Colonic mucosa (tissue), 4 donors: ENCODE measurements around the gene ANXA2. TPM values are rescaled to one million over a fixed set of nuclear protein-coding genes. Genes with fewer than 3 reads are reported as not detected.

Experiments
- DNase-seq: peaks from one replicate; pipeline ENCODE4 v3.0.0-alpha.2; 2020
- H3K27ac ChIP-seq: fragments of 200-600 bp; one replicate; pipeline ENCODE4 v1.8.0; 2021
- H3K27me3 ChIP-seq: fragments of 200-600 bp; one replicate; pipeline ENCODE4 v1.8.0; 2021
- H3K36me3 ChIP-seq: fragments of 200-600 bp; one replicate; pipeline ENCODE4 v1.8.0; 2021
- H3K4me1 ChIP-seq: fragments of 200-600 bp; one replicate; pipeline ENCODE4 v1.8.0; 2021; ENCODE audit warnings: mild to moderate bottlenecking
- H3K4me3 ChIP-seq: fragments of 200-600 bp; one replicate; pipeline ENCODE4 v1.8.0; 2021
- H3K9ac ChIP-seq, 2 donors: one replicate each; pipeline ENCODE4 v1.7.0; 2013; ENCODE audit warnings: control low read depth in 2 of 2, low read depth in 2 of 2, low read length in 2 of 2
- H3K9me3 ChIP-seq: fragments of 200-600 bp; one replicate; pipeline ENCODE4 v1.8.0; 2021
- intact Hi-C: fragments of 100-400 bp; cut with DNase I; formaldehyde crosslinking; loops from one replicate; pipeline ENCODE4 v1.14.1; 2022
- total RNA-seq, 2 donors: library from RNA; stranded (reverse); fragmentation: NEBNext Ultra II Directional in 1 of 2; extraction: Animal tissue kit (Norgen Biotek cat#: 25700) in 1 of 2; gene quantifications; one replicate each; pipeline ENCODE4 v1.2.1, GENCODE V29; 2021
- TF ChIP-seq, protein P1 (sequence below): fragments of 200-600 bp; IDR thresholded peaks from one replicate; pipeline ENCODE4 v1.8.0; 2022; ENCODE audit warnings: antibody characterized with exemption, mild to moderate bottlenecking
- donor health status: healthy.
- donor health status: DM: no; HTN: no; CAD: no.
- donor health status: DM: no; HTN: no; CAD: no.

The ANXA2 gene
- total RNA-seq, 2 donors from 2014 or later: 813 to 816 TPM

DNA sequence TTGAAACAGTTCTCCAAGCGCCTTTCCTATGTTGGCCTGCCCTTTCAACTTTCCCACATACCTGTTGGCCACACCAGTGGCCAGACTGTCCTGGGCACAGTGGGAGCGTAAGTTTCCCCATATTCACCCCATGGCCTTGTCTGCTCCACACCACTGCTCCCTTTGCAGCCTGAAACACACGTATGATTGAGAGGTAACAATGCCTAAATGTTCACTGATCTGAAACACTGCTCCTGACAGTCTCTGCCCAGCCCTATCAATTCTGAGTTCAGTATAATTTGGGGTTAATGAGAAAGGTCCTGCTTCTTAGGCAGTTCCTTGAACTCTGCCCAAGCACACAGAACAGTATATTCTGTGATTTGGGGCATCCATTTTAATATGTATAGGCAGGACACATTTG lies 52.2 kb downstream of the ANXA2 start:
- H3K36me3 ChIP-seq: peaks cover 14% of the 10 kb centered on the region
- H3K4me1 ChIP-seq: no peaks in the 10 kb centered on the region

DNA sequence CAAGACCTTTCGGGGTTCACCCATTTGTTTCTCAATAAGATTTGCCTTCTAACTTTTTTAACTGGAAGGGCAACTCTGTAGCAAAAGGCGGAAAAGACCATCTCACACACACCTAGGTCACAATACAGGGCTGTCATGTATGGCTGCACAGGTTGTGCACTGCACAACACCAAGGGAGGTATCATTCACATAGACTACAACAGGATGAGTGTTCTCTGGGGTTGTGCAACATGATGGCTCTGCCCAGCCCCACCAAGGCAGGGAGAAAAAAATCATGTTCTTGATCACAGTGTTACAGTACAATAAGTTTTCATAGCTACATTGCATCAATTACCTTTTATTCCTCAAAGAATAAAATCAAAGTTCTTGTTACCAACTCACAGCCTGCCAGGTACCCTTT lies 52.8 kb downstream of the ANXA2 start:
- Histone ChIP-seq H3K9me3 (no peaks in the 10 kb centered on the region), H3K27ac (no peak overlapping the region), H3K27me3 (no peaks in the 10 kb centered on the region), H3K9ac (no peak overlapping the region), H3K36me3 (peaks cover 11% of the 10 kb centered on the region), H3K4me3 (no peak overlapping the region), H3K4me1 (no peaks in the 10 kb centered on the region)
- TF ChIP-seq, protein P1, sequence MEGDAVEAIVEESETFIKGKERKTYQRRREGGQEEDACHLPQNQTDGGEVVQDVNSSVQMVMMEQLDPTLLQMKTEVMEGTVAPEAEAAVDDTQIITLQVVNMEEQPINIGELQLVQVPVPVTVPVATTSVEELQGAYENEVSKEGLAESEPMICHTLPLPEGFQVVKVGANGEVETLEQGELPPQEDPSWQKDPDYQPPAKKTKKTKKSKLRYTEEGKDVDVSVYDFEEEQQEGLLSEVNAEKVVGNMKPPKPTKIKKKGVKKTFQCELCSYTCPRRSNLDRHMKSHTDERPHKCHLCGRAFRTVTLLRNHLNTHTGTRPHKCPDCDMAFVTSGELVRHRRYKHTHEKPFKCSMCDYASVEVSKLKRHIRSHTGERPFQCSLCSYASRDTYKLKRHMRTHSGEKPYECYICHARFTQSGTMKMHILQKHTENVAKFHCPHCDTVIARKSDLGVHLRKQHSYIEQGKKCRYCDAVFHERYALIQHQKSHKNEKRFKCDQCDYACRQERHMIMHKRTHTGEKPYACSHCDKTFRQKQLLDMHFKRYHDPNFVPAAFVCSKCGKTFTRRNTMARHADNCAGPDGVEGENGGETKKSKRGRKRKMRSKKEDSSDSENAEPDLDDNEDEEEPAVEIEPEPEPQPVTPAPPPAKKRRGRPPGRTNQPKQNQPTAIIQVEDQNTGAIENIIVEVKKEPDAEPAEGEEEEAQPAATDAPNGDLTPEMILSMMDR: no peak
- no peak for DNase-seq
- intact Hi-C loops: no loop called here

More for the DNA sequence above, 52.2 kb downstream of the ANXA2 start:
- no peak overlapping the region for H3K4me3 ChIP-seq
- H3K9ac ChIP-seq: no peak overlapping the region
- TF ChIP-seq, protein P1: no peak
- no peak overlapping the region for H3K27ac ChIP-seq
- no peaks in the 10 kb centered on the region for H3K9me3 ChIP-seq
- no peak for DNase-seq
- intact Hi-C loops: no loop called here
- H3K27me3 ChIP-seq: no peaks in the 10 kb centered on the region

DNA sequence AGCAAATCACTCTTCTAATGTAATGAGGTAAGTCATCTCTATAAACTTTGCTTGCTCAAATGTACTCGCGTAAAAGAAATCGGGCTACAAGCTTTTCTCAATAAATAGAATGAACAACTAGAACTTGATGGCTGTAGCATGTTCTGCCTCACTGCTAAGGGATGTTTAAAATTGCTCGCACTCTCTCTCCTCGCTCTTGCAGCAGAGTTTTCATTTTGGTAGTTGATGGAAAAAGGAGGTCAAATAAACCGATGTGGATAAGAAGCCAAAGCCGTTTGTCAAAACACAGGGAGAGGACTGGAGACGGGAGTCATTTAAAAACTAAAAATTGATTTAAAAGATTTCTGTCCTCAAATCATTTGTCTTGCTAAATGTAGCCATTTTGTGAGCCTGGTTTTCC lies 53.3 kb downstream of the ANXA2 start:
- no peak for DNase-seq
- Histone ChIP-seq H3K4me3 (no peak overlapping the region), H3K9ac (no peak overlapping the region), H3K9me3 (no peaks in the 10 kb centered on the region), H3K36me3 (peaks cover 11% of the 10 kb centered on the region), H3K27me3 (no peaks in the 10 kb centered on the region), H3K4me1 (no peaks in the 10 kb centered on the region), H3K27ac (no peak overlapping the region)
- TF ChIP-seq, protein P1: no peak
- intact Hi-C loops: no loop called here

DNA sequence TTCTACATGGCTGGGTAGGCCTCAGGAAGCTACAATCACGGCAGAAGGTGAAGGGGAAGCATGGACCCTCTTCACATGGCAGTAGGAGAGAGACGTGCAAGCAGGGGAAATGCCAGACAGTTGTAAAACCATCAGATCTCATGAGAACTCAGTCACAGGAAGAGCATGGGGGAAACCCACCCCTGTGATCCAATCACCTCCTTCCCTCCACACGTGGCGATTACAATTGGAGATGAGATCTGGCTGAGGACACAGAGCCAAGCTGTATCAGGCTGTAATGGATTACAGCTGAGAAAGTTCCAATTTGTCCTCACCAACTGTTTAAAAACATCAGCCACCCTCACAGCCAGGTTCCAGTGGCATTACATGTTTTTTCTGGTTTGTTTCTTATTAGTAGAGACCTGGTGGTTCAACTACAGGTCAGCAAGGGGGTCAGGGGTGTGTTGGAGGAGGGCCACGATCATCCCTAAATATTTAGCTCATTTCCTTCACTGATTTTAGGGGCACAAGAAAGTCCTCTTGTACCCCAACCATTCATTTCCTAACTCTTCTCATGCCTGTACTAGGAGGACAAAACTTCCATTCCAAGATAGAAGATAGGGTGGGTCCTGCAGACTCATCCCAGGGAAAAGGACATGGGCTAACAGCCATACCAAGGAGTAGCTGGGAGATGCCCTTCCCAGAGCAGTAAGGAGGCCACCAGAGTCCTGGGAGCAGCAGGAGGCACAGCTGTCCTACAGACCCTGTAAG lies 54.4 kb downstream of the ANXA2 start:
- H3K27me3 ChIP-seq: no peaks in the 10 kb centered on the region
- H3K4me1 ChIP-seq: no peaks in the 10 kb centered on the region
- H3K36me3 ChIP-seq: peaks cover 11% of the 10 kb centered on the region
- intact Hi-C loops: no loop called here
- TF ChIP-seq, protein P1: no peak
- no peak for DNase-seq
- H3K9ac ChIP-seq: no peak overlapping the region
- no peaks in the 10 kb centered on the region for H3K9me3 ChIP-seq
- no peak overlapping the region for H3K4me3 ChIP-seq
- no peak overlapping the region for H3K27ac ChIP-seq

DNA sequence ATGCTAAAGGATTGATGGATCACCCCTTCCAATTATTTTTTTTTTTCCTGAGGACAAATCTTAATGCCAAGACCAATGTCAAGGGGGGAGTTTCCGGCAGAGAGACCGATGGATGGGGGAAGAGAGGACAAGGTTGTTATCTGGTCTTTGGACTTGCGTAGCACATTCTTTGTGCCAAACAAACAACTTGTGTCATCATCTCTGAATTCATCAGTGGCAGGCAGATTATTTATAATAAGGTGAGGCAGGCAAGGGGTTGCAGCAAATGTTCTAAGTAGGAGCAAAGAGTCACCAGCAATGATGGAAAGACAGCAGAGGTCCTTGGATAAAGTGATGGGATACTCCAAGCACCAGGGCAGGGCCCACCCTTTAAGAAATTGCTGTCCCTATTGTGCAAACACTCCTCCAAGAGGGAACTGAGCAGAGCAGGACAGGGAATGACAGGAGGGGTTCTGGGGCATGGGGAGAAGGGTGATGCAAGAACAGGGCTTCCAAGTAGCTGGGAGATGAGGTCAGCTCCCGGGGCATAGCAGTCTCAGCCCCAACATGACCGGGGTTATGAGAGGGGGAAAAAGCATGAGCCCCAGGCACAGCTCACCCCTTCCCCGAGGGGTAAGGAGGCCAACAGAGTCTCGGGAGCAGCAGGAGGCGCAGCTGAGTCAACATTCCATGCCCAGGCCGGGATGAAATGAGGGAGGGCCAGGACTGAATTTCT lies 57.4 kb downstream of the ANXA2 start:
- Histone ChIP-seq H3K27me3 (no peaks in the 10 kb centered on the region), H3K4me3 (no peak overlapping the region), H3K9ac (no peak overlapping the region), H3K4me1 (no peaks in the 10 kb centered on the region), H3K27ac (no peak overlapping the region), H3K36me3 (no peaks in the 10 kb centered on the region), H3K9me3 (no peaks in the 10 kb centered on the region)
- no peak for DNase-seq
- intact Hi-C loops: no loop called here
- TF ChIP-seq, protein P1: no peak
